Stimulated activated effector memory CD8-positive, alpha-beta T cell treated with anti-CD3 and anti-CD28 coated beads, Interleukin-12 subunit alpha, Interleukin-12 subunit beta, amount 100 ng/mL, for 72 hours (primary cell): ENCODE results near the gene CCDC85C.

Experiments used
- ATAC-seq: fragments of 150-1000 bp; cut with Tn5 transposase; 2 replicates; pipeline ENCODE4 v1.10.0; 2021
- DNase-seq, 2 donors: peaks; one replicate each; pipeline ENCODE4 v3.0.0; 2021 to 2022; ENCODE audit warnings: low spot score in 2 of 2
- H3K27ac Mint-ChIP-seq: one replicate; pipeline ENCODE4 v1.8.0; 2022; ENCODE audit warnings: mild to moderate bottlenecking, mixed read lengths
- H3K36me3 Mint-ChIP-seq: one replicate; pipeline ENCODE4 v1.8.0; 2022; ENCODE audit warnings: mild to moderate bottlenecking, mixed read lengths
- H3K4me1 Mint-ChIP-seq: one replicate; pipeline ENCODE4 v1.8.0; 2022; ENCODE audit warnings: mixed read lengths
- H3K4me3 Mint-ChIP-seq: one replicate; pipeline ENCODE4 v1.8.0; 2022; ENCODE audit warnings: mild to moderate bottlenecking, mixed read lengths
- H3K9me3 Mint-ChIP-seq: one replicate; pipeline ENCODE4 v1.8.0; 2022; ENCODE audit warnings: mixed read lengths

Gene CCDC85C

DNA sequence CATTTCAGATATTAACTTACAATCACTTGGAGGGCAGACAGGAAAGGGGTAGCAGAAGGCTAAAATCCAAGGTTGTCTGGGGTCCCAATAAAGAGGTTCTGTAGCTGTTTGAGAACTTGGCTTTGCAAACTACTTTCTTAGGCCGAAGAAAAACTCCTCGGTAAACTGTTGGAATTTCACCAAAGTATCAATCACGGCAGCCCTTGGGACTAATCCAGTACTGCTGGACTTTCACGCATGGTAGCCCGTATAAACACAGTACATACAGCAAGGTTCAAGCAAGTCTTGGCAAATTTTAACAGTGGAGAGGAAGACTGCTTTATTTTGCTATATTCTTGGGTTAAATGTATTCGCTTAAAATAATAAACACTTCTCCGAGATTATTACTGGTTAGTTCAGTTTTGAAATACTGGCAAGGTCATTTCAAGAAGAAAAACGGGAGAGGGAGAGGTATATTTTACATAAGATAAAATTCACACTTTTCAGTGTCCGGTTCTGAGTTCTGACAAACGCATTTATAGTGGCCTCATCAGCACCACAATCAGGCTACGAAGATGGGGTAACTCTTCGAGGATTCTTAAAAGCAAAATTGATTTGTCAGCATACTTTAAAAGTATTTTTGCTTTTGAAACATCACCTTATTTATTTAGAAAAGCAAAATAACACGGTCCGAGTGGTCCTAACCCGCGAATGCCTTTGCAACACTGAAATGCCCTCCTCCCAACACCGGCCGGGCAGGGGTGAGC is 124.7 kb downstream of the CCDC85C start:
- Mint-ChIP-seq H3K4me3 (peak overlapping the region; percentile 97), H3K36me3 (peaks cover 17% of the 10 kb centered on the region), H3K27ac (peak overlapping the region; percentile 83), H3K9me3 (no peaks in the 10 kb centered on the region), H3K4me1 (peaks cover 57% of the 10 kb centered on the region)
- DNase-seq = no peak
- no peak for ATAC-seq

DNA sequence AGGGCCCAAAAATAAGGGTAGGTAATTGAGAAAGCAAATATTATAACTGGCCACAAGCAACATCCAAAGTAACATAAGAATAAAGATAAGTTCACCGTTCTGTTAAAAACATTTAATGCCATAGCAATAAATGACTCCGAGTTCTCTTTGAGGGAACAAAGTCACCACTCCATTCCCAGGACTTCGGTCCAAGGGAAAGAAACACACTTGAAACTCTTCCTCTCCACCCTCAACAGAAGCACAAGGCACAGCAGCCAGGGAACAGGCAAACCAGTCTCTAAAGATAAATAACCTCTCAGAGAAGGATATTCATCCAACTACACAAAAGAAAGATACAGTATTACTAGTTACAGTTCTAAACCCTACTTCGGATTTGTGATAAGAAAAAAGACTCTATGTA is 125.9 kb downstream of the CCDC85C start:
- H3K9me3 Mint-ChIP-seq = no peaks in the 10 kb centered on the region
- no peak for ATAC-seq
- H3K27ac Mint-ChIP-seq = no peak overlapping the region
- peak overlapping the region; percentile 97 for H3K4me3 Mint-ChIP-seq
- H3K36me3 Mint-ChIP-seq = peaks cover 17% of the 10 kb centered on the region
- DNase-seq = no peak
- peaks cover 45% of the 10 kb centered on the region for H3K4me1 Mint-ChIP-seq

GRCh38 chr14:99476864-99477263 is 127.1 kb downstream of the CCDC85C start:
- Mint-ChIP-seq H3K27ac (no peak overlapping the region), H3K4me3 (no peak overlapping the region), H3K36me3 (peaks cover 16% of the 10 kb centered on the region), H3K4me1 (peaks cover 33% of the 10 kb centered on the region), H3K9me3 (no peaks in the 10 kb centered on the region)
- DNase-seq (no peak), ATAC-seq (no peak)

GRCh38 chr14:99475660-99476059 is 128.3 kb downstream of the CCDC85C start:
- DNase-seq (no peak), ATAC-seq (no peak)
- H3K9me3 Mint-ChIP-seq = no peaks in the 10 kb centered on the region
- H3K36me3 Mint-ChIP-seq = peaks cover 5% of the 10 kb centered on the region
- H3K4me1 Mint-ChIP-seq = peaks cover 38% of the 10 kb centered on the region
- no peak overlapping the region for H3K4me3 Mint-ChIP-seq
- H3K27ac Mint-ChIP-seq = no peak overlapping the region

DNA sequence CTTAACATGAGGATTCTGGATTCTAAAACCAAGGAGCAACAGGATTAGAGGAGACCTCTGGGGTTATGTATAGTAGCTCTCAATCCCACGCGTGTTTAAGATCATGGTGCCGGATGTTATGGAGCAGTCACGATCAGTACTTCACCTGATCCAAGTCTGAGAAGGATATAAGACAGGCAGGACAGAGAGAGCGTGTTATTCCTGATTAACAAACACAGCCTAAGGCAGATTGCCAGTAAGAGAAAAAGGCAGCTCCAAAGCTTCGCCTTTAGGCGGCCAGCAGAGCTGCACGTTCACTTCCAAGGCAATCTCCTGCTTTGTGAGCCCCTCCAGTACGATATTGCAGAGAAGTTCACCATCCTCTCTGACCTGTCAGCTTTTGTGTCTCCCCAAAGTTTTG is 128.8 kb downstream of the CCDC85C start:
- H3K4me1 Mint-ChIP-seq = peaks cover 43% of the 10 kb centered on the region
- DNase-seq = no peak

DNA sequence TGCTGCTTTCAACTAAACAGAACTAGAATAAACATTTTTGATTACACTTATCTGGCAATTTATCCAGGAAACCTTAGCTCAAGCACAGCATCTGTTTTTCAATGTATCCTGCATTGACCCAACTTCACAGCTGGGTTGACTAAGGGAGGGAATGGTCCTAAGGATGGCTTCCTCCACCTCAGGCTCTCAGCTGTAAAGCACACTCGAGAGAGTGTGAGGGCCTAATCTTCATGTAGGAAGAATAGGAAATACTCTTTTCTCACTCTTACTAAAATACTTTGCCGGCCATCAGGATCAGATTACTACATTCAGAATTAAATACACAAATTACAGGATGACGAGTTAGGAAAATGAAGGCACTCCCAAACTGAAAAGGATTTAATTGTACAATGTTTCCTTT is 130.5 kb downstream of the CCDC85C start:
- ATAC-seq (no peak), DNase-seq (no peak)
- H3K4me1 Mint-ChIP-seq = peaks cover 46% of the 10 kb centered on the region
- no peaks in the 10 kb centered on the region for H3K9me3 Mint-ChIP-seq
- H3K27ac Mint-ChIP-seq = no peak overlapping the region
- no peak overlapping the region for H3K4me3 Mint-ChIP-seq
- no peaks in the 10 kb centered on the region for H3K36me3 Mint-ChIP-seq

More for the DNA sequence above, 128.8 kb downstream of the CCDC85C start:
- Mint-ChIP-seq H3K9me3 (no peaks in the 10 kb centered on the region), H3K36me3 (peaks cover 5% of the 10 kb centered on the region), H3K4me3 (no peak overlapping the region), H3K27ac (no peak overlapping the region)
- ATAC-seq = no peak

GRCh38 chr14:99472937-99473336 is 131.1 kb downstream of the CCDC85C start:
- H3K4me3 Mint-ChIP-seq = no peak overlapping the region

GRCh38 chr14:99471731-99472130 is 132.3 kb downstream of the CCDC85C start:
- DNase-seq (no peak), ATAC-seq (no peak)
- Mint-ChIP-seq H3K27ac (no peak overlapping the region), H3K4me3 (no peak overlapping the region), H3K4me1 (peaks cover 48% of the 10 kb centered on the region), H3K36me3 (no peaks in the 10 kb centered on the region), H3K9me3 (no peaks in the 10 kb centered on the region)

More at GRCh38 chr14:99472937-99473336, 131.1 kb downstream of the CCDC85C start:
- Mint-ChIP-seq H3K4me1 (peaks cover 46% of the 10 kb centered on the region), H3K27ac (no peak overlapping the region), H3K36me3 (no peaks in the 10 kb centered on the region), H3K9me3 (no peaks in the 10 kb centered on the region)
- DNase-seq (no peak), ATAC-seq (no peak)

GRCh38 chr14:99468836-99469592 is 135.0 kb downstream of the CCDC85C start:
- H3K9me3 Mint-ChIP-seq = no peaks in the 10 kb centered on the region
- no peak overlapping the region for H3K4me3 Mint-ChIP-seq
- peak overlapping the region; percentile 76 for H3K27ac Mint-ChIP-seq
- no peak for DNase-seq
- peaks cover 45% of the 10 kb centered on the region for H3K4me1 Mint-ChIP-seq
- ATAC-seq = no peak
- peaks cover 14% of the 10 kb centered on the region for H3K36me3 Mint-ChIP-seq

DNA sequence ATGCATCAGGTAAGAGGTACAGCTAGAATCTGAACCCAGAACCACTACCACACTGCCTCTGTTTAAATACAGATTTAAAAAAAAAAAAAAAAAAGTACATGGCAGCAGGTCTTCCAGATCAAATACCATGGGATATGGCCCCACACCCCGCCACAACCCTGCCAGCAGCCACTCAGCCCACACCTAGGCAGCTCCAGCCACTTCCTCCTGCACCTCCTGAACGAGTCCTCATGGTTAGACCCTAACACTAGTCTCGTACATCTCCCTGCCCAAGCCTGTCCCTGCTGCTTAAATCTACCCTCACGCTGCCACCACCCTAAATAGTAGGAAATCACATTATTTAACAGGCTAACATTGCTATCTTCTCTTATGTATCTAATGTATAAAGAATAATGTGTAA is 135.9 kb downstream of the CCDC85C start:
- peaks cover 22% of the 10 kb centered on the region for H3K36me3 Mint-ChIP-seq
- ATAC-seq (no peak), DNase-seq (no peak)
- H3K4me1 Mint-ChIP-seq = peaks cover 45% of the 10 kb centered on the region
- no peaks in the 10 kb centered on the region for H3K9me3 Mint-ChIP-seq
- H3K4me3 Mint-ChIP-seq = no peak overlapping the region
- peak overlapping the region; percentile 76 for H3K27ac Mint-ChIP-seq

- DNase-seq (no peak), ATAC-seq (no peak)
- H3K27ac Mint-ChIP-seq = peak overlapping the region; percentile 76
- peaks cover 48% of the 10 kb centered on the region for H3K4me1 Mint-ChIP-seq
- peaks cover 27% of the 10 kb centered on the region for H3K36me3 Mint-ChIP-seq
- H3K4me3 Mint-ChIP-seq = no peak overlapping the region
- H3K9me3 Mint-ChIP-seq = no peaks in the 10 kb centered on the region
These were observed 136.5 kb downstream of the CCDC85C start for GRCh38 chr14:99467336-99468078.

DNA sequence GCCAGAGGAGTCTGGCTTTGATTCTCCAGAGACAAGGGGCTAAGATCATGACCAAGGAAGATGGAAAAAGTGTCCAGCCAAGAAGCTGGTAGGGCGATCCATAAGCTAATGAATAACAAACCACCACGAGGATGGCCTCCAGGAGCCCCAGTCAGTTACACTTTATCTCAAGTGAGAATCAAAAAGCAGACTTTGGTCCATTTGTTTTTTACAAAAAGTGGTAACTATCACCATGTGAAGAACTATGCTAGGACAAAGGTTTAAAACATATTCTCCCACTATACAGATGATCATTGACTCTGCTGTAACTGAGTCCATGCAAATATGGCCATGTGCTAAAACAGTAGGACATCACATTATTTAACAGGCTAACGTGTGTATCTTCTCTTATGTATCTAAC is 137.2 kb downstream of the CCDC85C start:
- ATAC-seq (no peak), DNase-seq (no peak)
- no peak overlapping the region for H3K4me3 Mint-ChIP-seq
- no peaks in the 10 kb centered on the region for H3K9me3 Mint-ChIP-seq
- H3K27ac Mint-ChIP-seq = peak overlapping the region; percentile 11
- H3K4me1 Mint-ChIP-seq = peaks cover 51% of the 10 kb centered on the region
- H3K36me3 Mint-ChIP-seq = peaks cover 35% of the 10 kb centered on the region

- no peaks in the 10 kb centered on the region for H3K9me3 Mint-ChIP-seq
- H3K4me1 Mint-ChIP-seq = peaks cover 48% of the 10 kb centered on the region
- peaks cover 38% of the 10 kb centered on the region for H3K36me3 Mint-ChIP-seq
- peak overlapping the region; percentile 24 for H3K27ac Mint-ChIP-seq
- no peak overlapping the region for H3K4me3 Mint-ChIP-seq
- DNase-seq (no peak), ATAC-seq (no peak)
These were observed 138.7 kb downstream of the CCDC85C start for GRCh38 chr14:99465288-99465687.

- no peaks in the 10 kb centered on the region for H3K9me3 Mint-ChIP-seq
- no peak for ATAC-seq
- no peak overlapping the region for H3K27ac Mint-ChIP-seq
These were observed 140.0 kb downstream of the CCDC85C start for GRCh38 chr14:99463974-99464373.

DNA sequence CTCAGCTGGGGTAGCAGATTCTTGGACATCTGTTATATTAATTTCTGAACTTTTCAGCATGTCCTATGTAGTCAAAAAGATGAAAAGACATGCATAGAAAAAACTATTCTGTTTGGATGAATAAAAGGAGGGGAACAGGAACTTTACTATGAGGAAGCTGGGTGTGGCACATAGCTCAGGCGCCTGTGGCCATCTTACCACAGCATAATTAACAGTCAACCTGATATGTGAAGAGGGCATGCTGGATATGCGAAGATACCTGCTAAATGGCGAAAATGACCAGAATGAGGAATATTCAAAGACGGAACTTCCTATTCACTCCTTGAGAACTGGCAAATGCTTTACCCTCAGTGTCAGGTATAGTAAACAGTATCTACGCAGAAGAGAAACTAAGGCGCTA is 141.8 kb downstream of the CCDC85C start:
- ATAC-seq = no peak
- DNase-seq = no peak
- Mint-ChIP-seq H3K4me3 (no peak overlapping the region), H3K4me1 (peaks cover 19% of the 10 kb centered on the region), H3K27ac (peak overlapping the region; percentile 36), H3K36me3 (peaks cover 59% of the 10 kb centered on the region), H3K9me3 (no peaks in the 10 kb centered on the region)

More at GRCh38 chr14:99463974-99464373, 140.0 kb downstream of the CCDC85C start:
- peaks cover 36% of the 10 kb centered on the region for H3K4me1 Mint-ChIP-seq
- H3K4me3 Mint-ChIP-seq = no peak overlapping the region
- no peak for DNase-seq
- peaks cover 42% of the 10 kb centered on the region for H3K36me3 Mint-ChIP-seq
